MM.1S (cell line): ENCODE data around the gene PTPN3.

Experiments used
- DNase-seq: peaks from one replicate; pipeline ENCODE4 v3.0.0-alpha.2; 2015
- H2AFZ ChIP-seq: fragments of 300-600 bp; sonication (generic); 2 replicates; pipeline ENCODE4 v1.6.0; 2016; ENCODE audit warnings: antibody characterized with exemption, low read length
- H3F3A ChIP-seq: fragments of 300-600 bp; sonication (generic); 2 replicates; pipeline ENCODE4 v1.6.1; 2016; ENCODE audit warnings: mild to moderate bottlenecking, antibody characterized with exemption, low read length, moderate library complexity, mixed read lengths; ENCODE audit not compliant: insufficient read depth
- H3K27ac ChIP-seq: fragments of 300-600 bp; sonication (generic); 2 replicates; pipeline ENCODE4 v1.5.1; 2016; ENCODE audit warnings: mild to moderate bottlenecking, low read length
- H3K27me3 ChIP-seq: fragments of 300-600 bp; sonication (generic); replicated peaks from 2 replicates; pipeline ENCODE4 v1.6.0; 2016; ENCODE audit warnings: low read length; ENCODE audit not compliant: insufficient read depth
- H3K36me3 ChIP-seq: fragments of 300-600 bp; sonication (generic); replicated peaks from 2 replicates; pipeline ENCODE4 v1.6.1; 2016; ENCODE audit warnings: mild to moderate bottlenecking, low read length, mixed read lengths; ENCODE audit not compliant: insufficient read depth
- H3K4me1 ChIP-seq: fragments of 300-600 bp; sonication (generic); 2 replicates; pipeline ENCODE4 v1.6.1; 2016; ENCODE audit warnings: low read length, mixed read lengths
- H3K4me2 ChIP-seq: fragments of 300-600 bp; sonication (generic); 2 replicates; pipeline ENCODE4 v1.6.0; 2016; ENCODE audit warnings: low read depth, low read length
- H3K4me3 ChIP-seq: fragments of 300-600 bp; sonication (generic); 2 replicates; pipeline ENCODE4 v1.5.1; 2016; ENCODE audit warnings: low read length, mixed read lengths
- H3K79me2 ChIP-seq: fragments of 300-600 bp; sonication (generic); 2 replicates; pipeline ENCODE4 v1.6.1; 2016; ENCODE audit warnings: mixed run types, low read length, mixed read lengths
- H3K9ac ChIP-seq: fragments of 300-600 bp; sonication (generic); 2 replicates; pipeline ENCODE4 v1.6.1; 2016; ENCODE audit warnings: low read length, mixed read lengths
- H3K9me2 ChIP-seq: fragments of 300-600 bp; sonication (generic); replicated peaks from 2 replicates; pipeline ENCODE4 v1.6.1; 2016; ENCODE audit warnings: mild to moderate bottlenecking, low read length, mixed read lengths; ENCODE audit not compliant: insufficient read depth
- H3K9me3 ChIP-seq: fragments of 300-600 bp; sonication (generic); replicated peaks from 2 replicates; pipeline ENCODE4 v1.6.1; 2016; ENCODE audit warnings: mild to moderate bottlenecking, low read length, mixed read lengths; ENCODE audit not compliant: insufficient read depth
- H4K20me1 ChIP-seq: fragments of 300-600 bp; sonication (generic); 2 replicates; pipeline ENCODE4 v1.6.1; 2016; ENCODE audit warnings: mild to moderate bottlenecking, low read length, moderate library complexity, mixed read lengths; ENCODE audit not compliant: insufficient read depth
- EZH2 ChIP-seq: fragments of 300-600 bp; sonication (generic); optimal IDR thresholded peaks from 2 replicates; pipeline ENCODE3; 2017; ENCODE audit warnings: low read depth, mild to moderate bottlenecking, antibody characterized with exemption, low read length, mixed read lengths
- EZH2phosphoT487 ChIP-seq: fragments of 300-600 bp; sonication (generic); IDR thresholded peaks from 2 replicates; pipeline ENCODE4 v1.6.1; 2018; ENCODE audit warnings: antibody characterized with exemption, low read length
- TF ChIP-seq, protein P1 (sequence below): fragments of 300-600 bp; sonication (generic); IDR thresholded peaks from 2 replicates; pipeline ENCODE4 v1.5.1; 2016; ENCODE audit warnings: antibody characterized with exemption, low read length, mixed read lengths

PTPN3 gene

GRCh38 chr9:109328978-109329637, 169.0 kb downstream of the PTPN3 start:
- TF ChIP-seq, protein P1, sequence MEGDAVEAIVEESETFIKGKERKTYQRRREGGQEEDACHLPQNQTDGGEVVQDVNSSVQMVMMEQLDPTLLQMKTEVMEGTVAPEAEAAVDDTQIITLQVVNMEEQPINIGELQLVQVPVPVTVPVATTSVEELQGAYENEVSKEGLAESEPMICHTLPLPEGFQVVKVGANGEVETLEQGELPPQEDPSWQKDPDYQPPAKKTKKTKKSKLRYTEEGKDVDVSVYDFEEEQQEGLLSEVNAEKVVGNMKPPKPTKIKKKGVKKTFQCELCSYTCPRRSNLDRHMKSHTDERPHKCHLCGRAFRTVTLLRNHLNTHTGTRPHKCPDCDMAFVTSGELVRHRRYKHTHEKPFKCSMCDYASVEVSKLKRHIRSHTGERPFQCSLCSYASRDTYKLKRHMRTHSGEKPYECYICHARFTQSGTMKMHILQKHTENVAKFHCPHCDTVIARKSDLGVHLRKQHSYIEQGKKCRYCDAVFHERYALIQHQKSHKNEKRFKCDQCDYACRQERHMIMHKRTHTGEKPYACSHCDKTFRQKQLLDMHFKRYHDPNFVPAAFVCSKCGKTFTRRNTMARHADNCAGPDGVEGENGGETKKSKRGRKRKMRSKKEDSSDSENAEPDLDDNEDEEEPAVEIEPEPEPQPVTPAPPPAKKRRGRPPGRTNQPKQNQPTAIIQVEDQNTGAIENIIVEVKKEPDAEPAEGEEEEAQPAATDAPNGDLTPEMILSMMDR = no peak
- TF ChIP-seq EZH2 (no peak), EZH2phosphoT487 (no peak)
- Histone ChIP-seq H3K4me3 (no peak overlapping the region), H3F3A (no peaks in the 10 kb centered on the region), H3K9me3 (no peaks in the 10 kb centered on the region), H3K27ac (no peak overlapping the region), H3K36me3 (no peaks in the 10 kb centered on the region), H4K20me1 (no peaks in the 10 kb centered on the region), H3K27me3 (no peaks in the 10 kb centered on the region), H3K4me2 (no peak overlapping the region), H3K9me2 (no peaks in the 10 kb centered on the region), H3K79me2 (no peaks in the 10 kb centered on the region), H2AFZ (no peak overlapping the region), H3K9ac (no peak overlapping the region), H3K4me1 (no peaks in the 10 kb centered on the region)
- DNase-seq = no peak
